Skin epidermis (tissue), 12 donors: ENCODE measurements around the gene AATK.

Experiments
- H3K27ac ChIP-seq, 21 experiments: fragments of 200-600 bp; sonication (generic) in 11 of 21; one replicate each; pipeline ENCODE4 v1.5.0; 2020; ENCODE audit warnings: mild to moderate bottlenecking in 3 of 21, inconsistent platforms in 2 of 21, moderate library complexity in 2 of 21
- H3K4me3 ChIP-seq, 7 experiments: fragments of 200-600 bp; sonication (generic) in 2 of 7; one replicate each; pipeline ENCODE4 v1.5.0; 2020; ENCODE audit warnings: inconsistent platforms in 2 of 7, mild to moderate bottlenecking in 2 of 7, moderate library complexity in 1 of 7

AATK gene

GRCh38 chr17:81197831-81198490 lies 31.9 kb upstream of the AATK start:
- Histone ChIP-seq H3K27ac (no peak overlapping the region), H3K4me3 (no peak overlapping the region)

- Histone ChIP-seq H3K4me3 (no peak overlapping the region), H3K27ac (no peak overlapping the region)
Observed at GRCh38 chr17:81197409-81197795, 31.4 kb upstream of the AATK start.

GRCh38 chr17:81196505-81197408 lies 30.7 kb upstream of the AATK start:
- no peak overlapping the region for H3K4me3 ChIP-seq
- no peak overlapping the region for H3K27ac ChIP-seq

DNA sequence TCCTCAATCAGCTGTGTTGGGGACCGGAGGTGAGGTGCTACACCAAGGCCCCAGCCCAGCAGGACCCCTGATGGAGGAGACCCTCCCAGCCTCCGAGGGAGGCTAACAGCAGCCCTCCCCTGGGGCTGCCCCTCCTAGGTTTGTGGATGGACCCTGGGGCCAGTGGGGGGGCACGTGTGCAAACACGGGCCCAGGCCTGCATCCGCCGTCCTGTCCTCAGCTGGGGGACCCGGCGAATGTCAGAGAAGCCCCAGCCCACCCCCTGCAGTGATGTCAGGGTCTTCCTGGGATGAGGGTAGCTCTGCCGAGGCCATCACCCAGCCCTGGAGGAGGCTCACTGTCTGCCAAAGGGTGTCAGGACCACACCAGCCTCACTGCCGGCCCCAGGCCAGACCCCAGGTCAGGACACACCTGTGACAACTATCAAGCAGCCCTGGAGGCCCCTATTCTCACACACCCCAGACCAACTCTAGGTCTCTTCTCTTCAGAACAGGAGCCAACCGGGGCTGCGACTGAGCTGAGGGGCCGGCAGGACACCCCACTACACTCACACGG lies 30.0 kb upstream of the AATK start:
- H3K27ac ChIP-seq: no peak overlapping the region
- H3K4me3 ChIP-seq: no peak overlapping the region

DNA sequence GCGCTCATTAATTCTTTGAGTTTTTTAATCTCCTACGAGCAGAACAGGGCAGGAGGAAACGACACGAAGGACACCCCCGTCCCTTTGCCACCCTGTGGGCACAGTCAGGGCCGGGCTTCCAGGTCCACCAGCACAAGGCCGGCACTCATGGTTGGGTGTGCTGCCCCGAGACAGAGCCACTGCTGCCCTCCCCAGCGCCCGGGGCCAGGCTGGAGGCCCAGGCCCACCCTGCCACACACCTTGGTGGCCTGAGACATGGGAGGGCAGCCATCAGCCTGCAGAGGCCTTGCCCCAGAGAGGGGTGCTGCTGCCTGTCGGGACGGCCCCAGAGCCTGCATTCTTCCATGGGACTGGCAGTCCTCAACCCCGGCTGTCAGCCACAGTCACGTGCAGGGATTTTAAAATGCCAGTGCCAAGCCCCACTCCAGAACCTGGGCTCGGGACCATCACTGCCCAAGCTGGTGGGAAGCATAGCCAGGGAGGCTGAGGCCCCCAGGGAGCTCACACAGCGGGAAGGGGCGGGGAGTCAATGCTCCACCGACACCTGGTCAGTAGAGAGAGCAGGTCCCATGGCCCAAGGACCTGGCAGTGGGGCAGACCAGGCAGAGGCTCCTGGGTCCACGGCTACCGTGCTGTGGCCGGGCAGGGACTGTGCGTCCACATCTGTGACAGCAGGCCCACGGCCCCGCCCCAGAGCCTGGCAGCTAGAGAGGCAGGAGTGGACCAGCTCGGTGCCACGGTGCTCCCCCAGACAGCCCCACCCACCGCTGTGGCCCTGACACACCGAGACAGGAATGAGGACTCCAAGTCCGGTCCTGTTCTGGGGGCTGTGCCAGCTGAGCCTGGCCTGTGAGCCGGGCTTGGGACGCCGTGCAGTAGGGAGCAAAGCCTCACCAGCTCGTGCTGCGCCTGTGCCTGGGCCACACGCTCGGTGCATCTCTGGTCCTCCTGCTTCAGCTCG lies 29.2 kb upstream of the AATK start:
- H3K27ac ChIP-seq: no peak overlapping the region
- no peak overlapping the region for H3K4me3 ChIP-seq

DNA sequence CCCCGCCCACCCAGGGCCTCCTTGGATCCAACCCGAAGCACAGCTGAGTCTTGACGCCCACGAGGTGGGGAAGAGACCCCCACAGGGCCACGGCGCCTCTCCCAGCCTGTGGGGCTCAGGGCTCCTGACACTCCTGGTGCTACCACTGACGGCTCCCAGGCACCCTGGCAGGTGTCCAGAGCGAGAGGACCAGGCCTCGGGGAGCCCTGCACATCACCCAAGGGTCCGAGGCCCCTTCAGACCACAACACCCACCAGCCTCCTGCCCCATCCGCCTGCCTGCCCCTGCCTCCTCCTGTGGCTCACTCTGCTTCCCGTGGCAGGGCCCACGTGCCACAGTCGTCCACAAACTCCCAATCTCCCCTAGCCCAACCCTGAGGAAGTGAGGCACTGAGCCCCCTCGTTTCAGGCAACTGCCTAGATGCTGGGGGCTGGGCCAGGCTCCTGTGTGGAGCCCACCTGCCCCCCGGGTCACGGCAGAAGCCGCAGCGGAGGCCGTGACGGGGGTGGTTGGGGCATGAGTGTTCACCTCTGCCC lies 28.3 kb upstream of the AATK start:
- Histone ChIP-seq H3K27ac (no peak overlapping the region), H3K4me3 (no peak overlapping the region)

DNA sequence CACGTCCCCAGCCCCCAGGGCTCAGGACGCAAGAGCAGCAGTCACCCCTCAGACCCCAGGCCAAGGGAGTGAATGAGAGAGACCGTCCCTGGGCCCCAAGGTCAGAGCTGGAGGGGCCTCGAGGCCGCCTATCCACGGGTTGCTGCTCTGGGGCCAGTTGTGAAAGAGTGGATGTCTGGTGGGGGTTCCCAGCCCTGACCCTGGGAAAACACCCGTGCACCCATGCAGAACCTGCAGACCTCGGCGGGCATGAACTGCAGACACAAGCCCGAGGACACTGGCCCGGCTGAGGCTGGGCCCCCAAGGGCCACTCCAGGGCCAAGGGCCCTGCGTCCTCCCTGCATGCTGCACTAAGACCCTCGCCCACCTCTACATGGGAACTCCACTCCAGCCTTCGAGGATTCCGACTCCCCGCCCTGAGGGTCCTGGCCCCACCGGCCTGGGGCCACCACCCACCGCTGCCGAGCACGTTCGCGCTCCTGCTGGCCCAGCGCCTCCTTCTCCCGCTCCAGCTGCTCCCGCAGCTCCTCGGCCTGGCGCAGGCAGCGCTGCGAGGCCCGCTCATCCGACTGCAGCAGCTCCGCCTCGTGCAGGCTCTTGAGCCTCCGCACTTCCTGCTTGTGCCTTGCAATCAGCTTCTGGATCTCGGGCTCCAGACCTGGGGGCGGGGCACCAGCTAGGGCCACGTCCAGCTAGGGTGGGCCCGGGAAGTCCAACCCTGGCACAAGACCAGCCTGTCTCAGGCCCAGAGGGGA lies 27.6 kb upstream of the AATK start:
- no peak overlapping the region for H3K4me3 ChIP-seq
- no peak overlapping the region for H3K27ac ChIP-seq

DNA sequence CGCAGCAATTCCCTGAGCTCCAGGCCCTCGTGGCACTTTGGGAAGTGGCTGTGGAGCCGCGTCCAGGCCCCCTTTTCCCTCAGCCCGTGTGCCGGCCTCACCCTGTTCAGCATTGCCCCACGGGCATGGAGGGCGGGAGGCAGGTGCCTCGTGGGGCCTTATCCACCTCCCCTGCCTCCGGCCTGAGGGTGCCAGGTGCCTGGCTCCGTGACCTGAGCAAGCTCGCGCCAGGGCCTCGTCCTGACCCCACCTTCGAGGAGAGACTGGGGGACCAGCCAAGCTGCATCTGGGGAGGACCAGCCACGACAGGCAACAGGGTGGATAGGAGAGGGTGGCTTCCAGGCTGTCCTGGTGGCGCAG lies 27.0 kb upstream of the AATK start:
- Histone ChIP-seq H3K27ac (no peak overlapping the region), H3K4me3 (no peak overlapping the region)

DNA sequence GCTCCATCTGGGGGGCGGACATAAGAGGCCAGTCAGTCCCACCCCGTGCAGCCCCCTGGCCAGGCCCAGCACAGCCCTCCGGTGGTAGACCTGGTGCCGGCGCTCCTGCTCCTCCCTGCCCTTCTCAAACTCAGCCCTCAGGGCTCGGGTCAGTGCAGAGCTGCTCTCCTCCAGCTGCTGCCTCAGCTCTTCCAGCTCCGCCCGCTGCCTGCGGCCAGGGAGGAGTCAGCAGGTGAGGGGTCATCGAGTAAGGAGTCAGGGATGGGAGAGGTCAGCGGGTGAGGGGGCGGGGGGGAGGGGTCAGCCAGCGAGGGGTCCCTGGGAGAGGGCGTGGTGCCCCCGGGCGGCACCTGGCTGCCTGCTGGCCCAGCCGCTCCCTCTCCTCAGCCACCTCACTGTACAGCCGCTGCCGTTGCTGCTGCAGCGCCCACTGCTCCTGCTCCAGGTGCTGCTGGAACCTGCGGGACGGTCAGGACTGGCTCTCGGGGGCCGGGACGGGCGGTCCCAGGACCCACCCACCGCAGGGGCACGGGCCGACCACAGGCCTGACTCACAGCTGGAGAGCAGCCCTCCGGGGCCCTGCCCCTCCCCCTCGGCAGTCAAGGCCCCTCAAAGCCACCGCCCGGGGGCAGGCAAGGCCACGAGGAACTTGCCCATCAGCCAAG lies 26.5 kb upstream of the AATK start:
- Histone ChIP-seq H3K27ac (no peak overlapping the region), H3K4me3 (no peak overlapping the region)

DNA sequence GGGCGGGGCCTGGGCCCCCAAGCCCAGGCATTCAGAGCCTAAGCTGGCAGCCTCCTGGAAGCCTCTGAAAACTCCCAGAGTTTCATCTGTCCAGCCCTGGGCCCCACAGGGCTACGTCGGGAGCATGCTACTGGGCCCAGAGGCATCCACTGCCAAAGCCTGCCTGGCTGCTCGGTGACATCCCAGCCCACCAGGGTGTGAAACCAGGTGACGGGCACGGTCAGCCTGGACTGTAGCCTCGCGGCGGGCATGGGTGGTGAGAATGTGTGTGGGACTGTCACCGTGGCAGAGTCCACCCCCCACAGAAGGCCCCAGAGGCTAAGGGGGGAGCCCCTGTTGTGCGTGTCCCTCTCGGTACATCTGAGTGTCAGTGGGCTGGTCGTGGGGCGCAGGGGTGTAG lies 25.6 kb upstream of the AATK start:
- no peak overlapping the region for H3K4me3 ChIP-seq
- H3K27ac ChIP-seq: no peak overlapping the region

- no peak overlapping the region for H3K27ac ChIP-seq
- H3K4me3 ChIP-seq: no peak overlapping the region
Observed at GRCh38 chr17:81191116-81191515, 25.1 kb upstream of the AATK start.

- Histone ChIP-seq H3K4me3 (no peak overlapping the region), H3K27ac (no peak overlapping the region)
Observed at GRCh38 chr17:81190591-81190990, 24.6 kb upstream of the AATK start.

GRCh38 chr17:81189670-81190530 lies 23.9 kb upstream of the AATK start:
- H3K27ac ChIP-seq: no peak overlapping the region
- no peak overlapping the region for H3K4me3 ChIP-seq

DNA sequence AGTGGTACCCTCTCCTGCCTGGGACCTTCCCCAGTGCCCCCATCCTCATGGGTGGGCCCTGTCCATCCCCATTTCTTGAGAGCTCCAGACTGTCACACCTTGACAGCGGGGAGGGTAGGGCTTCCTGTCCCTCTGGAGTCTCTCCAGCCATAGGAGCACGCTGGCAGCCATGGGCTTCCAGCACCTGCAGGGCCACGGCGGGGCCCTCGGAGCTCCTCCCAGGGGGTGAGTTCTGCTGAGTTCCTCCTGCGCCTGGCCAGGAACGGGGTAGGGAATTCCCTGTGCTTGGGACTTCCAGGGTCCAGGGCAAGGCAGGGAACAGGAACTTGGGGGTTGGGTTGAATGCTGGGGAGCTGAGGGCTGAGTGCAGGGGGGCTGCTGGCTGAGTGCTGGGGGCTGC lies 23.0 kb upstream of the AATK start:
- no peak overlapping the region for H3K4me3 ChIP-seq
- no peak overlapping the region for H3K27ac ChIP-seq

GRCh38 chr17:81188491-81188840 lies 22.4 kb upstream of the AATK start:
- H3K27ac ChIP-seq: no peak overlapping the region

DNA sequence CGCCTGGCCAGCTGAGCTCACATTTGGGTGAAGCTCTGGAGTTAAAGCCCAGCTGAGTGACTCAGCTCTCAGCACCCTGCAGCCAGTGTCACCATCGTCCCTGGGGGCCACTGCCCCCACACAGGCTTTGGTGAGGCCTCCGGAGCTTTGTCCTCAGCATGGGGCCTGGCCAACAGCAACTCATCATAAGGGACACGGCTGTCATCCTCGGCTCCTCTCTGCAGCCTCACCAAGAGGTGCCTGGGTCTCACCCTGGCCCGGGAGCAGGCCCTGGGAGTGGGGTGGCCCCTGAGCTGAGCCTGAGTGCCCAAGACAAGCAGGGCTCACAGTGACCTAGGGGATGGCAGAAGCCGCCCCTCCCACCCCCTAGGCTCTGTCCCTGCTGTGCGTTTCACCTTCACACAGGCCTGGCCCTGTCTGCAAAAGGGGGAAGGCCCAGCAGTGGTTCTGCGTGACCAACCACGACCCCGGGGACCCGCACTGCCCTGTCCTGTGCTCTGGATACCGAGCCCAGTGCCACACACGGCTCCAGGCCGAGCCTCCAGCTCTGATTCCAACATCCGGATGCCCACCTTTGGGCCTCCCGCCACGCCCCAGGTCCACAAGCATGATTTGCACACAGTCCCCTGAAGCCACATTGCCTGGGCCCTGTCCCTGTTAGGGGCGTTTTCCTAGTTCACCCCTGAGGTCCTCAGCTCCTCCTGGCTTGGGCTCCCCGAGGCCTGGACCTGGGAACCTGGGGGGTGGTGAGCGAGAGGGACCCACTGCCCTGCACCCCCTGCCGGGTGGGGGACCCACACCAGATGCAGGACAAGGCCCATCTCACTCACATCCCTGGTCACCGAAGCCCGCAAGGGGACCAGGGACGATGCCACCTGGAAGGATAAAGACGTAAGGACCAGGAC lies 21.8 kb upstream of the AATK start:
- H3K4me3 ChIP-seq: no peak overlapping the region
- no peak overlapping the region for H3K27ac ChIP-seq

More at GRCh38 chr17:81188491-81188840, 22.4 kb upstream of the AATK start:
- H3K4me3 ChIP-seq: no peak overlapping the region

DNA sequence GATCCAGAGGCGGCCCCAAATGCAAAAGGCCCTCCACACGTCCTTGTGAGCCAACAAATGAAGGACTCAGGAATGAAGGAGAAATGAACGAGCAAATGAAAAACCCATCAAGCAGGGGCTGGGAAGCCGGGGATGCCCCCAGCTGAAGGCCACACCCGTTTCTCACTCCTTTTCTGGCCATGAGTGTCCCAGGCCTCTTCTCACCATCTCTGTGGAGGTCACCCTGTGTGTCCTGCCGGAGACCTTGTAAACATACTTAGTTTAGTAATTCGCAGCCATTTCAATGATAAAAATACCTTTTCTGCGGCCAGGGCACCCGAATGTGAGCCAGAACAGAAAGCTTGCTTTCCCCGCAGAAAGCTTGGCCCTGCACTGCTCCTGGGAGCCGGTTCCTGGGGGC lies 21.1 kb upstream of the AATK start:
- no peak overlapping the region for H3K4me3 ChIP-seq
- H3K27ac ChIP-seq: no peak overlapping the region
